ENCODE measurements around the gene ZNF48.

The ZNF48 gene

GRCh38 chr16:30407804-30408534 lies 12.7 kb downstream of the ZNF48 start:
- DNase-seq: no peak

- peak; percentile 74 to 91 for DNase-seq
Observed at GRCh38 chr16:30409125-30410060, 14.2 kb downstream of the ZNF48 start.

GRCh38 chr16:30413112-30413806 lies 18.0 kb downstream of the ZNF48 start:
- DNase-seq: no peak

DNA sequence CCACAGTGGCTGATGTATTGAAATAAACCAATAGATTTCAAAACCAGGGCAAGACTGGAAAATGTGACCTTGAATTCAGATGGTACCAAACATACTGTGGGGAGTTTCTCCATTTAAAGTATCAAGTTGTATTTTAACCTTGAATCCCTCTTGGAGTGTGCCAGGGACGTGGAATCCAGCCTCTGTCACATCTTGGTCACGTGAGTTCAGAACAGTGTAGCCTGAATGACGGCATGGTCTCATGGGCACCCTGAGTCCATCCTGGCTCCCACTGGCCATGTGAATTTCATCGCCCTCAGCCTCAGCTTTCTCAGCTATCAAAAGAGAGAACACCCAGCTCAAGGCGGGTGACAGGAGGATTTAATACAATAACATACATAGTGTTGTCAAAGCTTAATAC lies 18.9 kb downstream of the ZNF48 start:
- DNase-seq: no peak

DNA sequence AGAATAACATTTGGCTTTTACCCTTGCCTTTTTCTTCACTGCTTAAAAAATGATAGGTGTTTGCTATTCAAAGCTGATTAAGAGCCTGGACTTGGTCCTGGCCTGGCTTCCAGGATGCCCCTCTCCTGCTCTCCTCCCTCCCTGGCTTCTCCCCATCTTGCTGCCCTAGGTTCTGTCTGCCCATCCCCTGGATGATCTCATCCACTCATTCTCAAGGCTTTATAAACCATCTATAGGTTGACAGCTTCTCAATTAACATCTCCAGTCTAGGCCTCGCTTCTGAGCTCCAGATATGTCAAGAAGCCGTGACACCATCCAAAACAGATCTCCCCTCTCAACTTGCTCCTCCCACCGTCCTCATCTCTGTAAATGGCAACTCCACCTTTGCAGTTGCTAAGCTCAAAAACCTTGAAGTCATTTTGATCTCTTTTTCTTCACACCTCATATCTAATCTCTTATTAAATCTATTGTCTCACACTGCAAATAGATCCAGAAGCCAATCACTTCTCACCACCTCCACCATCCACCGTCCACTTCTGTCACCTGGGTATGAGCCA lies 20.9 kb downstream of the ZNF48 start:
- no peak for DNase-seq

DNA sequence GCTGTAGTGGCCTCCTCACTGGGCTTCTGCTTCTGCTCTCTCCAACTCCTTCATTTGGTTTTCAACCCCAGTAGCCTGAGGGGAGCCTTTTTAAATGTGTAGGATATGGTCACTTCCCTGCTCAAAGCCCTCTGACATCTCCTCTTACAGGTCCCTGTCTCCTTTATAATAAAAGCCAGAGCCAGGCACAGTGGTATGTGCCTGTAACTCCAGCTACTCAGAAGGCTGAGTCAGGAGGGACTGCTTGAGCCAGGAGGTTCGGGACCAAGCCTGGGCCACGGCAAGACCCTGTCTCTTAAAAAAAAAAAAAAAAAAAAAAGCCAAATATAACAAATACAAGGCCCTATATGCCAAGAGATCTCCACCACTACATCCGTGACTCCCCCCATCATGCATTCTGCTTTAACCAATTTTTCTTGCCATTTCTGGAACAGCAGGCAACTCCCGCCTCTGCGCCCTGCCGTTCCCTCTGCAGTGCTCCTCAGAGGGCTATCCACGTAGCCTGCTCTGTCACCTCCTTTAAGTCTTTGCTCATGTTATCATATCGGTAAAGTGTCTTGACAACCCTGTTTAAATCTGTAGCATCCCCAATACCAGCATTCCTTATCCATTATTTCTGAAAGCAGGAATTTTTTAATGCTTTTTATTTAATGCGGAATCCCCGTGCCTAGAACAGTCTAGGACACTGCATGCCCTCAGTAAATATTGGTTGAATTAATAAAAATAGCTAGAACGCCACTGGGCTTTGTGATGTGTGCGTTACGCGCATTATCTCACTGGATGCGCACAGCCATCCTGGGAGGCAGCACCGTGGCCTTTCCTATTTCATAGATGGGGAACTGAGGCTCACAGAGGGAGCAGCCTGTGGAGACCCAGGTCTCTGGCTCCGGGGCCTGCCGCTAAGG lies 21.7 kb downstream of the ZNF48 start:
- DNase-seq: no peak

DNA sequence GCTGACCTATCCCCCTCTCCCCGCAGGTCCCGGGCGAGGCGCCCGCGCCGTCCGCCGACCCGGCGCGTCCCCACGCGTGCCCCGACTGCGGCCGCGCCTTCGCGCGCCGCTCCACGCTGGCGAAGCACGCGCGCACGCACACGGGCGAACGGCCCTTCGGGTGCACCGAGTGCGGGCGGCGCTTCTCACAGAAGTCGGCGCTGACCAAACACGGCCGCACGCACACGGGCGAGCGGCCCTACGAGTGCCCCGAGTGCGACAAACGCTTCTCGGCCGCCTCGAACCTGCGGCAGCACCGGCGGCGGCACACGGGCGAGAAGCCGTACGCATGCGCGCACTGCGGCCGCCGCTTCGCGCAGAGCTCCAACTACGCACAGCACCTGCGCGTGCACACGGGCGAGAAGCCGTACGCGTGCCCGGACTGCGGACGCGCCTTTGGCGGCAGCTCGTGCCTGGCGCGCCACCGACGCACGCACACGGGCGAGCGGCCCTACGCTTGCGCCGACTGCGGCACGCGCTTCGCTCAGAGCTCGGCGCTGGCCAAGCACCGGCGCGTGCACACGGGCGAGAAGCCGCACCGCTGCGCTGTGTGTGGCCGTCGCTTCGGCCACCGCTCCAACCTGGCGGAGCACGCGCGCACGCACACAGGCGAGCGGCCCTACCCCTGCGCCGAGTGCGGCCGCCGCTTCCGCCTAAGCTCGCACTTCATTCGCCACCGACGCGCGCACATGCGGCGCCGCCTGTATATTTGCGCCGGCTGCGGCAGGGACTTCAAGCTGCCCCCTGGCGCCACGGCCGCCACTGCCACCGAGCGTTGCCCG lies 22.5 kb downstream of the ZNF48 start:
- peak; percentile 49 to 75 for DNase-seq

GRCh38 chr16:30418350-30419181 lies 23.3 kb downstream of the ZNF48 start:
- DNase-seq: no peak

GRCh38 chr16:30421010-30421409 lies 25.8 kb downstream of the ZNF48 start:
- no peak for DNase-seq

DNA sequence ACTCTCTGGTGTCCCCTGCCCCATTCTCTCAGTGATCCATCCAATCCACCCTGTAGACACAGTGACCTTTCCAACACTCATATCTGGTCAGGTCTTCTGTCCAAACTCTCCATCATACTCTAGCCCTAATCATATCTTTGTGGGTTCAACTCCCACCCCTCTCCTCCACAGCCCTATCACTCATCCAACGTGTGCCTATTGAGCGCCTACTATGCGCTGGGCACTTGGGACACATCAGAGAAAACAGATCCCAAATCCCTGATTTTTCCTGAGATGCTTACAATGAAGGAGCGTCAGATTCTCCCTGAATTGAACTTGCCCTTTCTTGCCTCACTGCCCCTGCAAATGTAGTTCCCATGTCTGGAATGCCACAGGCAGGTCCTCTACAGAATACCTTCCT lies 32.8 kb downstream of the ZNF48 start:
- DNase-seq: no peak

DNA sequence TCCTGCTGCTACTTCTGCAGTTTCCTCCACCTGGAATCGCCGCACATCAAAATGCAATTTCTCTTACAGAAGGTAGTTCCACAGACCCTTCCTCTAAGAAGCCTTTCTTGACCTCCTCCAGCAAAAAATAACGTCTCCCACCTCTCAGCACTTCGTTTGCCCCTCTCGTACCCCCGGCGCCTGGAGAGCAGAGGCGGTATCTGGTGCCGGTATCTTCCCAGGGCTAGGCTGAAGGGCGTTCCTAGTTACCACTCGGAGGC lies 34.1 kb downstream of the ZNF48 start:
- DNase-seq: no peak

GRCh38 chr16:30429678-30430427 lies 34.6 kb downstream of the ZNF48 start, which contains the start of gene DCTPP1:
DCTPP1 (minus strand) TSS chr16:30430030; CDS start chr16:30429980, 50 bp downstream.
- DNase-seq: peak; percentile 63 to 99

- DNase-seq: no peak
Observed at GRCh38 chr16:30430428-30430970, 35.3 kb downstream of the ZNF48 start.

DNA sequence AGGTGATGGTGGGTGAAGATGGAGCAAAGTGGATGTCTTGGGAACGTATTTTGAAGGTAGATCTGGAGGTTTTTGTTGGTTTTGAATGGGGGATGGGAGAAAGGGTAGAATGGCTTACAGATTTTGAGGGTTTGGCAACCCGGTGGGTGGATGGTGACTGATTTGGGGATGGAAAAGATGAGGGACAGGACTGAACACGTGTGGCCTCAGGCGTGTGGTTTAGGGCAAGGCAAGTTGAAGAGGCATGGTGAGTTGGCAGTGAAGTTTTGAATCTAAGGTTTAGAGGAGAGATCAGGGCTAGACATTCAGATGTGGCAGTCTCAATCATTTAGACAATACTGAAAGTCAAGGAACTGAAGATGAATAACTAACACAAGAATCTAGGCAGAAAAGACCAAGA lies 39.6 kb downstream of the ZNF48 start:
- DNase-seq: no peak

- DNase-seq: no peak
Observed at GRCh38 chr16:30437511-30438046, 42.4 kb downstream of the ZNF48 start.

DNA sequence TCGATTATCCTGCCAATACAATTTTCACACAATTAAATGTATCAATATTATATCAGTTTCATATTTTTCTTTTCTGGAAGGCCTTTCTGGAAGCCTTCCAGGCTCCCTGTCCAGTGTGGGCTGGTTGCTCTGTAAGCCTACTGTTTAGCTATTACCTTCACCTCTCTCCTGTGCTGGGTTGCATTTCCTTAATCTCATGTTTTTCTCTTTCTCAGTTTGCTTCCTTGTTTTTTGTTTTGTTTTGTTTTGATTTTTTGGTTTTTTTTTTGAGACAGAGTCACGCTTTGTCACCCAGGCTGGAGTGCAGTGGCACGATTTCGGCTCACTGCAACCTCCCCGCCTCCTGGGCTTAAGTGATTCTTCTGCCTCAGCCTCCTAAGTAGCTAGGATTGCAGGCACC lies 43.6 kb downstream of the ZNF48 start:
- no peak for DNase-seq

GRCh38 chr16:30439720-30440348 lies 44.6 kb downstream of the ZNF48 start:
- peak in 1 of 2 donors; percentile 22 for DNase-seq

- no peak for DNase-seq
Observed at GRCh38 chr16:30443631-30444030, 48.4 kb downstream of the ZNF48 start.

Data from bone marrow (tissue), 2 donors.